Bronchial smooth muscle cell (primary cell): Measurements from ENCODE around the gene KDM7A. TPM values are rescaled to one million over a fixed set of nuclear protein-coding genes. Genes with fewer than 3 reads are reported as not detected.

ENCODE experiments used
- total RNA-seq: library from RNA; depleted of rRNA; stranded (reverse); fragments of >200 nt; gene quantifications from 2 replicates; pipeline ENCODE4 v1.2.1, GENCODE V29; 2014

KDM7A gene, protein sequence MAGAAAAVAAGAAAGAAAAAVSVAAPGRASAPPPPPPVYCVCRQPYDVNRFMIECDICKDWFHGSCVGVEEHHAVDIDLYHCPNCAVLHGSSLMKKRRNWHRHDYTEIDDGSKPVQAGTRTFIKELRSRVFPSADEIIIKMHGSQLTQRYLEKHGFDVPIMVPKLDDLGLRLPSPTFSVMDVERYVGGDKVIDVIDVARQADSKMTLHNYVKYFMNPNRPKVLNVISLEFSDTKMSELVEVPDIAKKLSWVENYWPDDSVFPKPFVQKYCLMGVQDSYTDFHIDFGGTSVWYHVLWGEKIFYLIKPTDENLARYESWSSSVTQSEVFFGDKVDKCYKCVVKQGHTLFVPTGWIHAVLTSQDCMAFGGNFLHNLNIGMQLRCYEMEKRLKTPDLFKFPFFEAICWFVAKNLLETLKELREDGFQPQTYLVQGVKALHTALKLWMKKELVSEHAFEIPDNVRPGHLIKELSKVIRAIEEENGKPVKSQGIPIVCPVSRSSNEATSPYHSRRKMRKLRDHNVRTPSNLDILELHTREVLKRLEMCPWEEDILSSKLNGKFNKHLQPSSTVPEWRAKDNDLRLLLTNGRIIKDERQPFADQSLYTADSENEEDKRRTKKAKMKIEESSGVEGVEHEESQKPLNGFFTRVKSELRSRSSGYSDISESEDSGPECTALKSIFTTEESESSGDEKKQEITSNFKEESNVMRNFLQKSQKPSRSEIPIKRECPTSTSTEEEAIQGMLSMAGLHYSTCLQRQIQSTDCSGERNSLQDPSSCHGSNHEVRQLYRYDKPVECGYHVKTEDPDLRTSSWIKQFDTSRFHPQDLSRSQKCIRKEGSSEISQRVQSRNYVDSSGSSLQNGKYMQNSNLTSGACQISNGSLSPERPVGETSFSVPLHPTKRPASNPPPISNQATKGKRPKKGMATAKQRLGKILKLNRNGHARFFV
- total RNA-seq = 2.0 and 4.6 TPM in 2 replicates

DNA sequence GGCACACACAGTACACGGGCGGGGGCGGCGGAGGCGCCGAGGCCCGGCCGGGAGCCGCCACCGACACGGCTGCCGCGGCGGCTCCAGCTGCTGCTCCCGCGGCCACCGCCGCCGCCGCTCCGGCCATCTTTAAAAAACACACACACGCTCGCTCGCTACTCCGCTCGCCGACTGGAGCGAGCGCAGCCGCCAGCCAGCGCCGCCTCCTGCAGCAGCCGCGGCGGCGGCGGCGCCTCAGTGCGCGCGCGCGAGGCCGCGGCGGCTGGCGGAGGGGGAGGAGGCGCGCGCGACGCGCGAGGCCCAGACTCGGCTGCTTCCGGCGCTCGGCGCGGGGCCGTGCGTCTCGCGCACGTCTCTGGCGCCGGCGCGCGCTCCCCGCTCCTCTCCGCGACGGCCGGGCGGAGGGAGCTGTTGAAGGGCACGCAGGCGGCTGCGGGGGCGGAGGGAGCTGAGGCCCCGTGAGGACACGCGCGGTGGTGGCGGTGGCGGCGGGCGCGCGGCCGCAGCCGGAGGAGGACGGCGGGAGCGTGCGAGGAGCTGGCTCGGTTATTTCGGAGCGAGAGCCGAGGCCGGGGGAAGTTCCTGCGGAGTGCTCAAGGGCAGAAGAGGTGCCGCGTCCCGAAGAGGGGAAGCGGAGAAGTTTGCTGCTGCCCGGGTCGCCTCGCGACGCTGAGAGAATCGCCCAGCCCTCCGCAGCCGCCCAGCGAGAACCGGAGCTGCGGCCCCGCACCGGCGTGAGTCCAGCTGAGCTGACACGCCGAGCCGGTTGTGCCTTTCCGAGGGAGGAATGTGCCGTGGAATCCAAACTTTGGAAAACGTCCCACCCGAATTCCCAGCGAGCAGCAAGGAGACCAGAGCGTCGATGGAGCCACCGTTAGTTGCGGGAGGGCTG lies at the start of gene KDM7A:
Gene KDM7A, minus strand, starts transcription at position 173 of the 892 bp plus-strand sequence. Its CDS starts 46 bp downstream, at position 127.

DNA sequence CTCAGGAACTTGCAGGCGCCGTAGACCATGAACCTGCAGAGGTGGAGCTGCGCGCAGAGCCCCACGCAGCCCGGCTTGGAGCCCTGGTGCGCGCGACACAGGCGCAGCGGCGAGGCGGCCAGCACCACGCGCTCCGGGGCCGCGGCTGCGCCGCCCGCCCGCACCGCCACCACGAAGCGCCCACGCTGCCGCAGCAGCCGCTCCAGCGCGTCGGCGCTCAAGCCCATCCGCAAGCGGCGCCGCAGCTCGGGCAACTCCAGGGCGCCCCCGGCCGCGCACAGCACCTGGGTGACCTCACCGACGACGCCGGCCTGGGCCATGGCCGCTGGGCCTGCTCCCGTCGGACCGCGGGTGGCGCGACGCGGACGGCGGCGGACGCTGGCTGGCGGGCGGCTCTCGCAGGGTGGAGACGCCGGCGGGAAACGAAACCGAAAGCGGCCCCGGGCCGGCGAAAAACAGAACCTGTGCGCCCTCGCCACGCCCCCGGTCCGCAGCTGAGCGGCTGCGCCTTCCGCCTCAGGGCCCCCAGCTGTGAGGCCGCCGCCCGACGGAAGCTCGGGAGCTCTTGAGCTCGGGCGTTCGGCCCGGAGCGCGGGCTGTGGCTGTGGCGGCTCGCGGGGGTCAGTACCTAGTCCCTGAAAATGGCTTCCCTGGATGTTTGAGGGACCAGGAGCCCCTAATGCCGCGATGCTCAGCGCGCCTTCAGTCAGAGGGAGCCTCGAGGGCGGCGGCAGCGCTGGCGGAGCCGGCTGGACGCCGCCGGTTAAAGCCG lies 114.1 kb downstream of the KDM7A start, which contains the start of gene PARP12:
Gene PARP12, minus strand, starts transcription at position 424 of the 772 bp plus-strand sequence. Its CDS starts 104 bp downstream, at position 320.

Other genes with a start within 250 kb of the KDM7A start
- 10.1 and 13.7 TPM in 2 replicates for gene PARP12, start 114.0 kb downstream of the KDM7A start, total RNA-seq
- gene SLC37A3, start 221.5 kb upstream of the KDM7A start, total RNA-seq = 58.9 and 77.6 TPM in 2 replicates
- gene RAB19, start 227.1 kb upstream of the KDM7A start, total RNA-seq = not detected in 2 replicates